Neuronal stem cell (in vitro differentiated cells): ENCODE measurements around the gene SNUPN.
A peak's percentile ranks its signal among the peaks of the same experiment; 100 is the strongest.

ENCODE experiments used
- DNase-seq: peaks from one replicate; pipeline ENCODE4 v3.0.0-alpha.2; 2013; ENCODE audit warnings: low spot score
- H2AFZ ChIP-seq: one replicate; pipeline ENCODE4 v1.6.1; 2013; ENCODE audit warnings: mild to moderate bottlenecking, low read length, inconsistent platforms
- H2AK5ac ChIP-seq: 2 replicates; pipeline ENCODE4 v1.6.1; 2013; ENCODE audit warnings: low read depth, mild to moderate bottlenecking, inconsistent platforms, low read length, moderate library complexity, mixed read lengths
- H2BK120ac ChIP-seq: 2 replicates; pipeline ENCODE4 v1.6.1; 2013; ENCODE audit warnings: low read depth, mild to moderate bottlenecking, inconsistent platforms, low read length, moderate library complexity, mixed read lengths
- H2BK12ac ChIP-seq: one replicate; pipeline ENCODE4 v1.6.1; 2013; ENCODE audit warnings: low read length, inconsistent platforms
- H2BK15ac ChIP-seq: 2 replicates; pipeline ENCODE4 v1.6.1; 2013; ENCODE audit warnings: mild to moderate bottlenecking, low read length, inconsistent platforms, mixed read lengths
- H2BK5ac ChIP-seq: one replicate; pipeline ENCODE4 v1.6.1; 2013; ENCODE audit warnings: inconsistent platforms, mild to moderate bottlenecking, low read length, moderate library complexity
- H3K14ac ChIP-seq: one replicate; pipeline ENCODE4 v1.6.1; 2013; ENCODE audit warnings: low read length, inconsistent platforms
- H3K18ac ChIP-seq: 2 replicates; pipeline ENCODE4 v1.6.1; 2013; ENCODE audit warnings: low read length, inconsistent platforms
- H3K23ac ChIP-seq: 2 replicates; pipeline ENCODE4 v1.6.1; 2013; ENCODE audit warnings: low read depth, mild to moderate bottlenecking, mixed read lengths, low read length, inconsistent platforms; ENCODE audit not compliant: poor library complexity
- H3K27ac ChIP-seq: replicated peaks from 3 replicates; pipeline ENCODE4 v1.5.1; 2013; ENCODE audit warnings: low read length, inconsistent platforms
- H3K27me3 ChIP-seq, 3 experiments: 2 replicates each; pipeline ENCODE4 v1.6.1; 2013; ENCODE audit warnings: low read length in 3 of 3, mild to moderate bottlenecking in 2 of 3, inconsistent platforms in 1 of 3, low read depth in 1 of 3, mixed read lengths in 1 of 3, moderate library complexity in 1 of 3; ENCODE audit not compliant: control insufficient read depth in 3 of 3, insufficient read depth in 3 of 3
- H3K36me3 ChIP-seq, 2 donors: replicated peaks in 1 of 2; 2 replicates each; pipeline ENCODE4 v1.6.1; 2013; ENCODE audit warnings: low read length in 2 of 2; ENCODE audit not compliant: control insufficient read depth in 2 of 2, insufficient read depth in 2 of 2
- H3K4ac ChIP-seq: 2 replicates; pipeline ENCODE4 v1.6.1; 2013; ENCODE audit warnings: inconsistent platforms, mild to moderate bottlenecking, low read length, moderate library complexity
- H3K4me1 ChIP-seq, 2 donors: 1 replicate in 1 of 2; 2 replicates in 1 of 2; pipeline ENCODE4 v1.6.1; 2013; ENCODE audit warnings: low read length in 2 of 2, low read depth in 1 of 2; ENCODE audit not compliant: control insufficient read depth in 2 of 2, insufficient read depth in 1 of 2
- H3K4me2 ChIP-seq: one replicate; pipeline ENCODE4 v1.6.1; 2013; ENCODE audit warnings: mild to moderate bottlenecking, low read length, inconsistent platforms; ENCODE audit not compliant: insufficient read depth, poor library complexity, severe bottlenecking
- H3K4me3 ChIP-seq, 2 donors: 2 replicates each; pipeline ENCODE4 v1.5.1; 2013; ENCODE audit warnings: low read length in 2 of 2, mild to moderate bottlenecking in 2 of 2, inconsistent platforms in 1 of 2, moderate library complexity in 1 of 2
- H3K79me1 ChIP-seq: one replicate; pipeline ENCODE4 v1.6.1; 2013; ENCODE audit warnings: low read depth, mild to moderate bottlenecking, inconsistent platforms, low read length, moderate library complexity
- H3K9ac ChIP-seq: one replicate; pipeline ENCODE4 v1.6.1; 2013; ENCODE audit warnings: mild to moderate bottlenecking, low read depth, low read length, inconsistent platforms; ENCODE audit not compliant: poor library complexity
- H3K9me3 ChIP-seq, 2 donors: replicated peaks in 1 of 2; 2 replicates each; pipeline versions ENCODE3 to v1.6.1; 2013; ENCODE audit warnings: low read length in 2 of 2, mild to moderate bottlenecking in 2 of 2, inconsistent platforms in 1 of 2, low read depth in 1 of 2, mixed read lengths in 1 of 2, moderate library complexity in 1 of 2; ENCODE audit not compliant: control insufficient read depth in 2 of 2, insufficient read depth in 1 of 2
- H4K8ac ChIP-seq: one replicate; pipeline ENCODE4 v1.6.1; 2013; ENCODE audit warnings: low read depth, mild to moderate bottlenecking, inconsistent platforms, low read length, moderate library complexity
- H4K91ac ChIP-seq: one replicate; pipeline ENCODE4 v1.6.1; 2013; ENCODE audit warnings: low read length, low read depth, mild to moderate bottlenecking, inconsistent platforms; ENCODE audit not compliant: poor library complexity
- WGBS, 2 donors: extraction: QIAGEN DNeasy Blood & Tissue Kit; methylation state at CpG; one replicate each; pipeline ENCODE4 v1.1.7; 2013; ENCODE audit warnings: missing lambda C conversion rate in 2 of 2, mixed read lengths in 1 of 2; ENCODE audit not compliant: insufficient read length in 2 of 2, insufficient replicate concordance in 1 of 2; ENCODE audit errors: extremely low coverage in 2 of 2; 5-methylcytosine and 5-hydroxymethylcytosine counted together

SNUPN gene

DNA sequence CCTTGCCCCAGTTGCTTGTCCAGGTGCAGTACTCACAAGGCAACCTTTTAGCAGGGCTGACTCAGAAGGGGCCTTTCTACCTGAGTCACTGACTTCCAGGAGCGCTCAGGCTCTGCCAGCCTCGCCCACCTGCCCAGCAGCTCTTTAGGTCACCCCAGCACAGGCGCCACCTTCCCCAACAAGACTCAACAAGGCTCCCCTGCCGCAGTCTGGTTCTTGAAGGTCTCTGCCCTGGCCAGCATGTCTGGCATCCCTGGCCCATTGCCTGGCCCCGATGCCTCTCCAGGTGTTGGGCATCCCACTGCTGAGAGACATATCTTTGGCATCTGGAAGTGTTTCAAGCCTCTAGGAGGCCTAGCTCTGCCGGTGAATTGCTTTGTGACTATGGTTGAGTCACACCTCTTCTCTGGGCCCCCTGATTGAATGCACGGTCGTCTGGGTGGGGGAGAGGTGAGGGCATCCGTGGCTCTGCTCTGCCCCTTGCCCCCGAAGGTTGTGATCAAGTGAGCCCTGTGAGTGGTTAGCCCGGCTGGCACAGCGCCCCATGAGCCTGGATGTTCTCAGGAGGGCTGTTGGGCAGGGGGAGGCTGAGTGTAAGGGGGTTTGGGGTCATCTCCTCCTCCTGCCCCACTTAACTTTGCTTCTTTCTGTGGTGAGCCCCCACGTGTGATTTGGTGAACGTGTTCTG lies 43.8 kb upstream of the SNUPN start:
- no peak overlapping the region for H3K27ac ChIP-seq
- no peak for DNase-seq
- H3K23ac ChIP-seq: no peak overlapping the region
- H3K4me2 ChIP-seq: no peak overlapping the region
- no peak overlapping the region for H2BK12ac ChIP-seq
- H2BK120ac ChIP-seq: no peak overlapping the region
- H4K91ac ChIP-seq: no peak overlapping the region
- H2BK5ac ChIP-seq: no peak overlapping the region
- no CpG with 5 or more reads among the region's 14 CpGs for WGBS, 2 donors
- H3K36me3 ChIP-seq: peaks cover 0 to 2% of the 10 kb centered on the region in 2 donors
- no peak overlapping the region for H3K4ac ChIP-seq
- no peak overlapping the region for H2AFZ ChIP-seq
- no peak overlapping the region for H3K9ac ChIP-seq
- H3K79me1 ChIP-seq: peaks cover 5% of the 10 kb centered on the region
- peaks cover 4 to 17% of the 10 kb centered on the region in 2 donors for H3K4me1 ChIP-seq
- H3K18ac ChIP-seq: no peak overlapping the region
- no peak overlapping the region for H4K8ac ChIP-seq
- no peak overlapping the region for H2BK15ac ChIP-seq
- peaks cover 0 to 2% of the 10 kb centered on the region in 2 donors for H3K9me3 ChIP-seq
- no peak overlapping the region for H3K4me3 ChIP-seq
- no peaks in the 10 kb centered on the region for H3K27me3 ChIP-seq
- H3K14ac ChIP-seq: no peak overlapping the region
- H2AK5ac ChIP-seq: no peak overlapping the region

DNA sequence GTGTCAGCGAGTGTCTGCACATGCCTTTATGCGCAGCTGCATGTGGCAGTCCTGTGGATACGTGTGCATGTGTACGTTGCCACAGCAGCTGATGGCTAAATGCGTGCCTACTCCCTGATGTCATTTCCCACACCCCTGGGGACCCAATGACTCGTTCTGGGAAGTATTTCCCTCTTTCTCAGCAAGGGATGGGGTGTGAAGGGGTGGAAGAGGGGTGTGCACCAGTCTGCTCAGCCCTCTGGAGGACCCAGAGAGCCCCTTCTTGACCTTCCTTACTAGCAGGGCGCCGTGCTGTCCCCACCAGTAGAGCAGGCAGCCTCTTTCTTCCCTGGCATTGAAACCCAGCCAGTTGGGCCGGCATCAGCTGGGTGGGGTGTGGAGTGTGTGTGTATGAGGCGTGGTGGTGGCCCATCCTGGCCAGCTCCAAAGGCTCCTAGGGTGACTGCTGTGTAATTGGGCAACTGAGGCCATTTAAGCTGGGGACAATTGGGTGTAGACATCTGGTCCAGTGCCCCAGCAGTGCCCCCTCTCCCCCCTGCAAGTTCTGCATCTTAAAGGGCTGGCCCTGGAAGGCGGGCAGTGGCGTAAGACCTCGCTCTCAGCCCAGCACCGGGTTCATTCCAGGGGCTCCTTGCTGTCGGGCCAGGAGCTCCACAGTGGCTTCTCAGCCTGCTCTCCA lies 41.4 kb upstream of the SNUPN start:
- Histone ChIP-seq H2BK15ac (no peak overlapping the region), H3K9me3 (peaks cover 0 to 2% of the 10 kb centered on the region in 2 donors), H2BK5ac (peak overlapping the region; percentile 40), H3K14ac (no peak overlapping the region), H3K4me1 (peaks cover 0 to 6% of the 10 kb centered on the region in 2 donors), H3K79me1 (peaks cover 8% of the 10 kb centered on the region), H2AFZ (no peak overlapping the region), H3K4me3 (peak overlapping the region in 1 of 2 donors; percentile 70), H2BK12ac (no peak overlapping the region), H2BK120ac (peak overlapping the region; percentile 33), H4K8ac (peak overlapping the region; percentile 8), H4K91ac (no peak overlapping the region), H3K27me3 (no peaks in the 10 kb centered on the region), H2AK5ac (no peak overlapping the region), H3K27ac (no peak overlapping the region), H3K4ac (no peak overlapping the region), H3K23ac (peak overlapping the region; percentile 86), H3K36me3 (peaks cover 0 to 3% of the 10 kb centered on the region in 2 donors), H3K9ac (no peak overlapping the region), H3K18ac (peak overlapping the region; percentile 58), H3K4me2 (no peak overlapping the region)
- no peak for DNase-seq
- WGBS, 2 donors: no CpG with 5 or more reads among the region's 15 CpGs

DNA sequence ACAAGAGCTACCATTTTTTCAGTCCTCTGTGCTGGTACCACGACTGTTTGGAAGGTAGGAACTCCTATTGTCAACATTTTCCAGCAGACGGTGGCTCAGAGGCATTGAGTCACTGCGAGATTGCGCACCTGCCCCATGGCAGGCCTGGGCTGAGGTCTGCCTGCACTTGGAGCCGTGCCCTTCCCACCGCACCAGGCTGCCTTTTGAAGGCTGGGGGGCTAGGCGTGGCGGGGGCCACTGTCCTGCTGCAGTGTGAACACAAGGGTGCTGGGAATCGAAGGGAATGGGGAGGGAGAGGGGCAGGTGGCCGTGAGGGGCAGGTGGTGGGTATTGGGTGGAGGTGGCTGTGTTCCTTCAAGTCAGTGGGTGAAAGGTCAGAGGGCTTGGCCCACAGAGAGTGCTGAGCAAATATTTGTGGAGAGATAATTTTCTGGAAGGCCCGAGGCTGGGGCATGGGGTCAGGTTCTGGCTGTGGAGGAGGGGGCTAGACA lies 38.5 kb upstream of the SNUPN start:
- no peak overlapping the region for H3K4ac ChIP-seq
- peaks cover 12% of the 10 kb centered on the region for H3K79me1 ChIP-seq
- peak overlapping the region; percentile 59 for H4K8ac ChIP-seq
- no peak overlapping the region for H4K91ac ChIP-seq
- no peak overlapping the region for H2BK5ac ChIP-seq
- peaks cover 0 to 2% of the 10 kb centered on the region in 2 donors for H3K9me3 ChIP-seq
- peak overlapping the region; percentile 63 for H3K18ac ChIP-seq
- H3K9ac ChIP-seq: peak overlapping the region; percentile 60
- peak overlapping the region; percentile 46 for H2AK5ac ChIP-seq
- H2BK120ac ChIP-seq: no peak overlapping the region
- H2BK15ac ChIP-seq: no peak overlapping the region
- H2AFZ ChIP-seq: no peak overlapping the region
- H3K27me3 ChIP-seq: no peaks in the 10 kb centered on the region
- no peak overlapping the region for H3K27ac ChIP-seq
- peak overlapping the region; percentile 80 for H3K23ac ChIP-seq
- peaks cover 9 to 19% of the 10 kb centered on the region in 2 donors for H3K36me3 ChIP-seq
- no peak for DNase-seq
- H3K4me3 ChIP-seq: no peak overlapping the region
- H2BK12ac ChIP-seq: peak overlapping the region; percentile 58
- peak overlapping the region; percentile 82 for H3K14ac ChIP-seq
- no peak overlapping the region for H3K4me2 ChIP-seq
- peaks cover 0 to 9% of the 10 kb centered on the region in 2 donors for H3K4me1 ChIP-seq
- no CpG with 5 or more reads among the region's 11 CpGs for WGBS, 2 donors

DNA sequence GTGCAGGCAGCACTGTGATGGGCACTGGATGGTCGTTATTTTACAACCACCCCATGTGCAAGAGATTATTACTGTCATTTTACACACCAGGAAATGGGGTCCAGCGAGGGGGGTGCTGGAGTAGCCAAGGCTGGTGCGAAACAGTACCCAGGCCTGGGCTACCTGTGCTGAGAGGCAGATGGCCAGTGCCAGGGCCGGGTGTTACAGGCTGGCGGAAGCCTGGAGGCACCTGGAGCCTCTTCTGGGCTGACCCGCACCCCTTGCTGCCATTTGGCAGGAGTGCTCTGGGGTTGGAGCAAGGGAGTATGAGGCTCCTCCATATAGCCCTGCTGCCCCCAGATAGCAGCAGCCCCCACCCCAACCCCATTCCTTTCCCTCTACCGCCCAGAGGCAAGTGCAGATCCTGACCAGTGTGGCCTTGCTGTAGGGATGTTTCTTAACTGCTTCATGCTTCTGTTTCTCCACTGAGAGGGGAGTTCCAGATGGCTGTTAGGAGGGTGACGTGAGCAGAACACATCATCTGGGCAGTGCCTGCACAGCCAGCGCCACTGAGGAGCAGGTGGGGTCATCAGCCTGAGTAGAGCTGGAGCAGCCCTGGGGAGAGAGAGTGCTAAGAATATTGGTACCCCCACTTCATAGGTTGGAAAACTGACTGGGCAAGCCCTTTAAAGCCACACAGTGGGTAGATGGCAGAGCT lies 37.4 kb upstream of the SNUPN start:
- Histone ChIP-seq H3K36me3 (peaks cover 12 to 29% of the 10 kb centered on the region in 2 donors), H4K91ac (no peak overlapping the region), H2BK120ac (no peak overlapping the region), H3K23ac (no peak overlapping the region), H2AK5ac (no peak overlapping the region), H3K18ac (no peak overlapping the region), H3K4me2 (no peak overlapping the region), H3K27me3 (no peaks in the 10 kb centered on the region), H3K14ac (no peak overlapping the region), H3K4ac (no peak overlapping the region), H2BK15ac (no peak overlapping the region), H3K79me1 (peaks cover 12% of the 10 kb centered on the region), H3K9ac (no peak overlapping the region), H2BK12ac (no peak overlapping the region), H2BK5ac (no peak overlapping the region), H4K8ac (no peak overlapping the region), H2AFZ (no peak overlapping the region), H3K9me3 (peaks cover 0 to 2% of the 10 kb centered on the region in 2 donors), H3K4me1 (peaks cover 0 to 9% of the 10 kb centered on the region in 2 donors), H3K27ac (no peak overlapping the region), H3K4me3 (no peak overlapping the region)
- WGBS, 2 donors: no CpG with 5 or more reads among the region's 9 CpGs
- no peak for DNase-seq
